WERI-Rb-1 (cell line): Measurements from ENCODE around the gene BNC2.

Experiments used
- DNase-seq: peaks from one replicate; pipeline ENCODE4 v3.0.0-alpha.2; 2020
- H3K27ac ChIP-seq: fragments of 250-450 bp; sonication (Bioruptor Pico); 2 replicates; pipeline ENCODE4 v1.5.1; 2020; ENCODE audit warnings: mild to moderate bottlenecking, moderate library complexity
- H3K27me3 ChIP-seq: fragments of 250-450 bp; sonication (Bioruptor Pico); 2 replicates; pipeline ENCODE4 v1.5.1; 2021; ENCODE audit warnings: mild to moderate bottlenecking, low read depth, moderate library complexity; ENCODE audit not compliant: insufficient read depth, severe bottlenecking
- H3K36me3 ChIP-seq: fragments of 250-450 bp; sonication (Bioruptor Pico); 2 replicates; pipeline ENCODE4 v1.5.1; 2020; ENCODE audit warnings: mild to moderate bottlenecking, moderate library complexity
- H3K4me3 ChIP-seq: 2 replicates; pipeline ENCODE4 v1.5.1; 2011; ENCODE audit warnings: low read depth, mild to moderate bottlenecking, control low read depth, low read length
- H3K9me3 ChIP-seq: fragments of 250-450 bp; sonication (Bioruptor Pico); 2 replicates; pipeline ENCODE4 v1.5.1; 2021; ENCODE audit warnings: mild to moderate bottlenecking, moderate library complexity; ENCODE audit not compliant: severe bottlenecking
- TF ChIP-seq, protein P1 (sequence below): IDR thresholded peaks from 2 replicates; pipeline ENCODE4 v1.5.1; 2011; ENCODE audit warnings: low read depth, mild to moderate bottlenecking, control low read depth, inconsistent platforms, low read length

The BNC2 gene

DNA sequence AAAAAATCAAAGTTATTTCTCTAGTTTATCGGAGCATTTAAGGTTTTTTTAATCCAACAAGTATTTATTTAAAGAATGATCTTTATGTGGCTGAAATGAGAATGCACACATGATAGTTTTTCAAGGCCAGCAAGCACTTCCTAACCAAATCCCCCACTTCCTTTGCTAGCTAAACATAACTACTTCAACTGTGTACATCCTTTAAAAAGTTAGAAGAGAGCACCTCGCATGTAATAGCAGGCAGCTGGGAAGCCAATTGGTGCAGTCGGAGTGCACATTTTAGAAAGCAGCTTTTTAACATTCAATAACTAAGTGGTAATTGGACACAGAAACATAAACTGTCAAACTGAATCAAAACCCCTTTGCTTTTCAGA, 245.7 kb downstream of the BNC2 start:
- Histone ChIP-seq H3K9me3 (no peaks in the 10 kb centered on the region), H3K4me3 (no peak overlapping the region), H3K27ac (no peak overlapping the region), H3K36me3 (no peaks in the 10 kb centered on the region), H3K27me3 (no peaks in the 10 kb centered on the region)
- DNase-seq = no peak
- TF ChIP-seq, protein P1, sequence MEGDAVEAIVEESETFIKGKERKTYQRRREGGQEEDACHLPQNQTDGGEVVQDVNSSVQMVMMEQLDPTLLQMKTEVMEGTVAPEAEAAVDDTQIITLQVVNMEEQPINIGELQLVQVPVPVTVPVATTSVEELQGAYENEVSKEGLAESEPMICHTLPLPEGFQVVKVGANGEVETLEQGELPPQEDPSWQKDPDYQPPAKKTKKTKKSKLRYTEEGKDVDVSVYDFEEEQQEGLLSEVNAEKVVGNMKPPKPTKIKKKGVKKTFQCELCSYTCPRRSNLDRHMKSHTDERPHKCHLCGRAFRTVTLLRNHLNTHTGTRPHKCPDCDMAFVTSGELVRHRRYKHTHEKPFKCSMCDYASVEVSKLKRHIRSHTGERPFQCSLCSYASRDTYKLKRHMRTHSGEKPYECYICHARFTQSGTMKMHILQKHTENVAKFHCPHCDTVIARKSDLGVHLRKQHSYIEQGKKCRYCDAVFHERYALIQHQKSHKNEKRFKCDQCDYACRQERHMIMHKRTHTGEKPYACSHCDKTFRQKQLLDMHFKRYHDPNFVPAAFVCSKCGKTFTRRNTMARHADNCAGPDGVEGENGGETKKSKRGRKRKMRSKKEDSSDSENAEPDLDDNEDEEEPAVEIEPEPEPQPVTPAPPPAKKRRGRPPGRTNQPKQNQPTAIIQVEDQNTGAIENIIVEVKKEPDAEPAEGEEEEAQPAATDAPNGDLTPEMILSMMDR = no peak

DNA sequence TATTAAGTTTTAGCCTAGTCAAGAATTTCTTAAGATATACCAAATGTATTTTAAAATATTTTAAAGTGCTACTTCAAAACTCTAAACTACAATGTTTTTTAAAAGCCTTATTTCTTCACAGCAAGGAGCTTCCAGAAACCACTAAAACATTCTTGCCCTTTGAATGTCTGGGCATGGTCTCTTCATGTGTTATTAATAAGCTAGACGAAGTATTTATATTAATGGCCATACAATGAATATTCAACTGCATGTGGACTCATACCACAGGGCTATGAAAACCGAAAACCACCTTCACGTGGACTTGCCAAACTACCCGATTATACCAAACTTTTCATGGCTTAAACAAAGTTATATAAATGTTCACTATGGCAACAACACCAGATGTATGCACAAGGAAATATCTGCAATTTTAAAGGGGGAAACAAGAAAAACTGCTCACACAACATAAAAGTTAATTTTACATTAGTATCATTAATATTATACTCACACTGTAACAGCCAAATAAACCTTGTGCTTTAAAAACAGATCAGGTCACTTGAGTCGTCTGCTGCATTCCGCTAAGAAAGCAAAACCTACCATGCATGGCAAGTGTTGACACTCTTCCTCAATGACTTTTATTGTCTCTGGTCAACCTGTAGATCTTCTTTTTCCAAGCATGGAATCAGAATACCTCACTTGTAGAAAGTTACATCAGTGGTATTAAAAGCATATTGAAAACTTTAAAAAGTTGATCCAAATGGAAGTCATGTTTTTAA, 246.3 kb downstream of the BNC2 start:
- Histone ChIP-seq H3K27ac (no peak overlapping the region), H3K4me3 (no peak overlapping the region), H3K27me3 (no peaks in the 10 kb centered on the region), H3K9me3 (no peaks in the 10 kb centered on the region), H3K36me3 (no peaks in the 10 kb centered on the region)
- TF ChIP-seq, protein P1 = no peak
- DNase-seq = no peak

DNA sequence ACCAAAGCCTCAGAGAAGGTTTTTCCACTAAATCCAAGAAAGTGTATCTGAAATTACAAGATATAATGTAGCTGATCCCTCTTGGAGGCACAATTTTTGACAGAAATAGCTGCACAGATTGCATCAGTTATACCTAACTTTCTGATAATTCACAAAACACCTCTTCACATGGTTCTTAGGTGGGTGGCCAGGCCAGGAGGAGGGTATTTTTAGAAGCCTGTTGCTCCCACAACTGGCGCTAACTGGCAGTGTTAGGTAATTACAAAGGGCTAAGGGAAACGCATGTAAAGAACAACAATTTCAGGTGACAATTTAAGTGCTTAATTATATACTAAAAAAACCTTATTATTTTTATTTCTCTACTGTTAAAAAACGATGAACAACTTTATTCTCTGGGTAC, 247.9 kb downstream of the BNC2 start:
- no peaks in the 10 kb centered on the region for H3K36me3 ChIP-seq
- TF ChIP-seq, protein P1 = no peak
- DNase-seq = no peak
- no peak overlapping the region for H3K4me3 ChIP-seq
- H3K27me3 ChIP-seq = no peaks in the 10 kb centered on the region
- no peak overlapping the region for H3K27ac ChIP-seq
- no peaks in the 10 kb centered on the region for H3K9me3 ChIP-seq

DNA sequence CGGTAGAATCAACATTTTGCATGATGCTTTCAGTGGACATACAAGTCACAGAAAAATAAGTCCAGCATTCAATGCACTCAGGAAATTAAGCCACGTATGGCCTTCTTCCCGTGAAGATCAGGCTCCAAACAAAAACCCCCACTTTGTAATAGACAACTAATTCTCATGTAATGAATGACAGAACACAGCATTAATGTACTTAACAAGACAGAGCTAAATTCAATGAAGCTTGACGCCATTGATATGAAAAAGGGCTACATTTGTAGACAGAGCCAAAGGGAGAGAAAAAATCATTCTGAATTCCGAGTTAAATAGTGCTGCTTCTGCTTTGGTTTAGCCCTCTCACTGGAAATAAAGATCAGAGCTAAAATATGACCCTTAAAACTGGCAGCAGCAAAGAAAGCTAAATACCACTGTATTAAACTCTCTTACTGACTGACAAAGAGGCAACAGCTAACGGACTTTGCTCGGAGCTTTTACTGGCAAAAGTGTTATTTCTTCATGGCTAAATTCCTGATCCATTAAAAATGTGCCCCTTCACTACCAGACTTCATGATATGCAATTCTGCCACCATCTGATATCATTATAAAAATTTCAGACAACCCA, 250.5 kb downstream of the BNC2 start:
- TF ChIP-seq, protein P1 = no peak
- DNase-seq = peak; percentile 21
- Histone ChIP-seq H3K36me3 (no peaks in the 10 kb centered on the region), H3K4me3 (peak overlapping the region; percentile 16; the same call in 1 of the 2 replicates), H3K27me3 (no peaks in the 10 kb centered on the region), H3K9me3 (no peaks in the 10 kb centered on the region), H3K27ac (peak overlapping the region; percentile 59)

DNA sequence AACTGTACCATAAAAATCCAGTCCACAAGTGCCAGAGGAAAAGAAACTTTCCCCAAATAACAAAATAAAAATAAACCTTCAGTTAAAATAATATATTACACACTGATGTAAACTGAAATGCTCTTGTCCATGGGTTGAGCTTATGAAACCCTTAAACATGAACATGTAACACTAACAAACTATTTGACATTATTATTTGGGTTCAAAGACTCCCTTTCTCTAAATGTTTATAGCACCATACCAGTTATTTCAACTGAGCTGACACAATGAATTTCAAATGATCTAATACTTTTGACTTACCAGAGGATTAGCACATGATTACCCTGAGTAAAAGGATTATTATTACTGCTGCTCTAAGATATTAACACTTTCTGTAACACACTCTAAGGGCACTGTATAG, 251.1 kb downstream of the BNC2 start:
- Histone ChIP-seq H3K27ac (peak overlapping the region; percentile 59), H3K36me3 (no peaks in the 10 kb centered on the region), H3K9me3 (no peaks in the 10 kb centered on the region), H3K27me3 (no peaks in the 10 kb centered on the region), H3K4me3 (0 out of 2 replicates have a peak overlapping the region, but pooled peaks have one; percentile 16)
- no peak for DNase-seq
- TF ChIP-seq, protein P1 = no peak
